ENCODE measurements around the gene DCLK1.

The DCLK1 gene

GRCh38 chr13:35723821-35724220 is 407.4 kb downstream of the DCLK1 start:
- DNase-seq (ENCODE audit: extremely low read depth in 1 of 2, low read depth in 1 of 2), result no peak

- DNase-seq (ENCODE audit: extremely low read depth in 1 of 2, low read depth in 1 of 2), result no peak
Observed at GRCh38 chr13:35723053-35723461, 408.1 kb downstream of the DCLK1 start.

GRCh38 chr13:35722458-35723052 is 408.6 kb downstream of the DCLK1 start:
- no peak for DNase-seq (ENCODE audit: extremely low read depth in 1 of 2, low read depth in 1 of 2)

- DNase-seq (ENCODE audit: extremely low read depth in 1 of 2, low read depth in 1 of 2), result peak in 1 of 2 donors; percentile 13
Observed at GRCh38 chr13:35720690-35721554, 410.3 kb downstream of the DCLK1 start.

- DNase-seq (ENCODE audit: extremely low read depth in 1 of 2, low read depth in 1 of 2), result no peak
Observed at GRCh38 chr13:35720290-35720689, 410.9 kb downstream of the DCLK1 start.
